RWPE2 (cell line): Measurements from ENCODE around the gene PFKP.

Source experiments
- ATAC-seq: fragments of 200-7000 bp; cut with Tn5 transposase; 3 replicates; pipeline ENCODE4 v1.9.1; 2021; ENCODE audit warnings: low read depth
- DNase-seq: peaks from one replicate; pipeline ENCODE4 v3.0.0-alpha.2; 2020; ENCODE audit warnings: low spot score
- H3K27ac ChIP-seq: fragments of 450-650 bp; 2 replicates; pipeline ENCODE4 v1.5.1; 2017; ENCODE audit warnings: mild to moderate bottlenecking; ENCODE audit not compliant: poor library complexity, severe bottlenecking
- H3K27me3 ChIP-seq: fragments of 250-450 bp; sonication (Bioruptor Pico); 2 replicates; pipeline ENCODE4 v1.5.1; 2021; ENCODE audit warnings: mild to moderate bottlenecking, moderate library complexity; ENCODE audit not compliant: insufficient read depth, poor library complexity, severe bottlenecking
- H3K36me3 ChIP-seq: fragments of 250-450 bp; sonication (Bioruptor Pico); 2 replicates; pipeline ENCODE4 v1.5.1; 2020; ENCODE audit warnings: low read depth, mild to moderate bottlenecking, moderate library complexity
- H3K4me1 ChIP-seq: fragments of 250-450 bp; sonication (Bioruptor Pico); 2 replicates; pipeline ENCODE4 v1.5.1; 2021; ENCODE audit warnings: mild to moderate bottlenecking, moderate library complexity; ENCODE audit not compliant: insufficient read depth, poor library complexity, severe bottlenecking
- H3K4me3 ChIP-seq: fragments of 250-450 bp; sonication (Bioruptor Pico); 2 replicates; pipeline ENCODE4 v1.5.1; 2021; ENCODE audit warnings: mild to moderate bottlenecking, moderate library complexity; ENCODE audit not compliant: severe bottlenecking
- H3K9me3 ChIP-seq: fragments of 250-450 bp; sonication (Bioruptor Pico); 2 replicates; pipeline ENCODE4 v1.5.1; 2021; ENCODE audit warnings: mild to moderate bottlenecking, moderate library complexity; ENCODE audit not compliant: severe bottlenecking
- TF ChIP-seq, protein P1 (sequence below): fragments of 450-650 bp; IDR thresholded peaks from one replicate; pipeline ENCODE4 v1.5.1; 2017; ENCODE audit warnings: mild to moderate bottlenecking, moderate library complexity; ENCODE audit not compliant: poor library complexity, severe bottlenecking

PFKP gene

GRCh38 chr10:3122034-3122433 is 54.7 kb downstream of the PFKP start:
- no peak for ATAC-seq
- H3K9me3 ChIP-seq: no peaks in the 10 kb centered on the region
- peaks cover 81% of the 10 kb centered on the region for H3K36me3 ChIP-seq
- H3K4me3 ChIP-seq: no peak overlapping the region
- H3K4me1 ChIP-seq: no peaks in the 10 kb centered on the region
- H3K27me3 ChIP-seq: no peaks in the 10 kb centered on the region
- TF ChIP-seq, protein P1, sequence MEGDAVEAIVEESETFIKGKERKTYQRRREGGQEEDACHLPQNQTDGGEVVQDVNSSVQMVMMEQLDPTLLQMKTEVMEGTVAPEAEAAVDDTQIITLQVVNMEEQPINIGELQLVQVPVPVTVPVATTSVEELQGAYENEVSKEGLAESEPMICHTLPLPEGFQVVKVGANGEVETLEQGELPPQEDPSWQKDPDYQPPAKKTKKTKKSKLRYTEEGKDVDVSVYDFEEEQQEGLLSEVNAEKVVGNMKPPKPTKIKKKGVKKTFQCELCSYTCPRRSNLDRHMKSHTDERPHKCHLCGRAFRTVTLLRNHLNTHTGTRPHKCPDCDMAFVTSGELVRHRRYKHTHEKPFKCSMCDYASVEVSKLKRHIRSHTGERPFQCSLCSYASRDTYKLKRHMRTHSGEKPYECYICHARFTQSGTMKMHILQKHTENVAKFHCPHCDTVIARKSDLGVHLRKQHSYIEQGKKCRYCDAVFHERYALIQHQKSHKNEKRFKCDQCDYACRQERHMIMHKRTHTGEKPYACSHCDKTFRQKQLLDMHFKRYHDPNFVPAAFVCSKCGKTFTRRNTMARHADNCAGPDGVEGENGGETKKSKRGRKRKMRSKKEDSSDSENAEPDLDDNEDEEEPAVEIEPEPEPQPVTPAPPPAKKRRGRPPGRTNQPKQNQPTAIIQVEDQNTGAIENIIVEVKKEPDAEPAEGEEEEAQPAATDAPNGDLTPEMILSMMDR: no peak
- H3K27ac ChIP-seq: no peak overlapping the region
- no peak for DNase-seq

- DNase-seq: no peak
- no peaks in the 10 kb centered on the region for H3K4me1 ChIP-seq
Measured at GRCh38 chr10:3122486-3123205, 55.3 kb downstream of the PFKP start.

GRCh38 chr10:3123571-3124411 is 56.4 kb downstream of the PFKP start:
- Histone ChIP-seq H3K4me1 (no peaks in the 10 kb centered on the region), H3K4me3 (no peak overlapping the region), H3K27ac (no peak overlapping the region), H3K27me3 (no peaks in the 10 kb centered on the region), H3K9me3 (no peaks in the 10 kb centered on the region), H3K36me3 (peaks cover 78% of the 10 kb centered on the region)
- no peak for DNase-seq
- TF ChIP-seq, protein P1: no peak
- no peak for ATAC-seq

More at GRCh38 chr10:3122486-3123205, 55.3 kb downstream of the PFKP start:
- peak; percentile 26; the same call in 1 of the 3 replicates for ATAC-seq
- Histone ChIP-seq H3K9me3 (no peaks in the 10 kb centered on the region), H3K27ac (no peak overlapping the region), H3K27me3 (no peaks in the 10 kb centered on the region), H3K36me3 (peaks cover 81% of the 10 kb centered on the region), H3K4me3 (no peak overlapping the region)
- TF ChIP-seq, protein P1: no peak

DNA sequence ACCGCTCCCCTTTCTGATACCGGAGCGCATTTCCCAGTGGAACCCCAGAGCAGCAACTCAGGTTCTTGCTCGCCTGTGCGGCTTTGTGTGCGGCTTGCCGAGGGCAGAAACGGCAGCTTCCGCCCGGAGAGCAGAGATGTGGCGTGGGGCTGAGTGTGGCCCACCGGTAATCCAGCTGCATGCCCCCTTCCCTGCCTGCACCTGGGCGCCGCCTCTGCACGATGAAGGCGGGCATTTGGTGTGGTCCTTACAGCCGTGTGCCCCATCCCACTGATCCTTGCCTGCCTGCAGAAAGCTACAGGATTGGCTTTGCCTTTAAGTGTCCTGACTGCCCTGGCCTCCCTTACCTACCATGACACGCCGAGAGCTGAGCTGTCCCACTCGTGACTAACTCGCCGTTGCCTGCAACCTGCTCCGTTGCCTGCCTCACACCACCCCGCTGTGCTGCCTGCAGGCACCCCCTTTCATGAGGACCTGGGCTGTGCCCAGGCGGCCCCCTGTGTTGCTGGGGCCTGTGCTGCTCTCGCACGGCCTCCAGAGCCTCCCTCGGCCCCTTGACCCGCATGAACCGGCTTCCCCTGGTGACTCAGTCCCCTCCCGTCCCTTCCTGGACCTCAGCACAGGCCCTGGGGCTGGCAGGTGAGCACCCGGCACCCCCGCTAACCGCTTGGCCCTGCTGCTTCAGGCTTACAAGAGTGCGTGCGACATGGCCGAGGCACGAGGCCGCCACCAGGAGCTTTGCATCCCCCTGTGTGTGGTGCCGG is 57.2 kb downstream of the PFKP start:
- TF ChIP-seq, protein P1: no peak
- no peak overlapping the region for H3K4me3 ChIP-seq
- no peaks in the 10 kb centered on the region for H3K9me3 ChIP-seq
- no peaks in the 10 kb centered on the region for H3K4me1 ChIP-seq
- DNase-seq (no peak), ATAC-seq (no peak)
- peaks cover 79% of the 10 kb centered on the region for H3K36me3 ChIP-seq
- H3K27ac ChIP-seq: no peak overlapping the region
- H3K27me3 ChIP-seq: no peaks in the 10 kb centered on the region
